K562 (cell line): ENCODE results near the gene NOA1. TPM values are rescaled to one million over a fixed set of nuclear protein-coding genes. Genes with fewer than 3 reads are reported as not detected.

Experiments used
- BCL6 ChIP-seq: fragments of 250-450 bp; sonication (Bioruptor Pico); IDR thresholded peaks from 2 replicates; pipeline ENCODE4 v1.4.0; 2020
- BRCA1 ChIP-seq, 2 experiments: fragments of 450-650 bp in 1 of 2; sonication (generic) in 1 of 2; formaldehyde crosslinking in 1 of 2; IDR thresholded peaks; 2 replicates each; pipeline versions ENCODE4 v1.5.0 to v1.6.1; 2017 to 2020; ENCODE audit warnings: mild to moderate bottlenecking in 1 of 2, missing genetic modification reagents in 1 of 2
- CBFB ChIP-seq: sonication (generic); formaldehyde crosslinking; IDR thresholded peaks from 2 replicates; pipeline ENCODE4 v1.4.0; 2020; ENCODE audit warnings: mild to moderate bottlenecking, missing genetic modification reagents
- CHD7 ChIP-seq: fragments of 200-600 bp; sonication (generic); IDR thresholded peaks from one replicate; pipeline ENCODE4 v1.6.1; 2012; ENCODE audit warnings: mild to moderate bottlenecking, low read depth, low read length, inconsistent platforms
- ETV1 ChIP-seq: fragments of 450-650 bp; conservative IDR thresholded peaks from 2 replicates; pipeline ENCODE4 v1.6.1; 2016; ENCODE audit warnings: missing genetic modification characterization, control low read depth, low read depth, missing compliant biosample characterization
- HNRNPH1 ChIP-seq: fragments of 200-400 bp; formaldehyde crosslinking; optimal IDR thresholded peaks from 2 replicates; pipeline ENCODE3; 2017; ENCODE audit warnings: low read depth, mild to moderate bottlenecking, low read length, moderate library complexity
- ILK ChIP-seq: fragments of 450-650 bp; IDR thresholded peaks from 2 replicates; pipeline ENCODE4 v1.6.1; 2016; ENCODE audit warnings: missing genetic modification characterization, low read depth, mild to moderate bottlenecking, missing compliant biosample characterization, moderate library complexity, borderline replicate concordance
- KAT8 ChIP-seq: fragments of 450-650 bp; IDR thresholded peaks from 2 replicates; pipeline ENCODE4 v1.6.1; 2016; ENCODE audit warnings: low read depth, mild to moderate bottlenecking
- KDM5B ChIP-seq: fragments of 200-600 bp; sonication (generic); IDR thresholded peaks from 2 replicates; pipeline ENCODE4 v1.6.1; 2012; ENCODE audit warnings: low read depth, mild to moderate bottlenecking, moderate library complexity, low read length, control low read depth, inconsistent platforms; ENCODE audit not compliant: insufficient replicate concordance
- MAFF ChIP-seq: IDR thresholded peaks from 2 replicates; pipeline ENCODE4 v1.6.1; 2012; ENCODE audit warnings: low read length, improper control_type of control experiment
- SREBF2 ChIP-seq: sonication (generic); formaldehyde crosslinking; IDR thresholded peaks from 2 replicates; pipeline ENCODE4 v1.4.0; 2020; ENCODE audit warnings: mild to moderate bottlenecking, missing genetic modification reagents
- SRF ChIP-seq, 2 experiments: fragments of 250-450, 450-650 bp in 1 of 2; sonication (Bioruptor Pico) in 1 of 2; sonication (generic) in 1 of 2; formaldehyde crosslinking; IDR thresholded peaks; 2 replicates each; pipeline versions ENCODE4 v1.5.0 to v1.5.1; 2020 to 2022; ENCODE audit warnings: mild to moderate bottlenecking in 1 of 2, missing genetic modification reagents in 1 of 2
- ZNF695 ChIP-seq: fragments of 450-650 bp; formaldehyde crosslinking; IDR thresholded peaks from 2 replicates; pipeline ENCODE4 v1.4.0; 2020; ENCODE audit warnings: mild to moderate bottlenecking, moderate library complexity
- polyA plus RNA-seq, 8 experiments: library from polyadenylated mRNA; depleted of rRNA in 4 of 8; stranded (reverse) in 5 of 8; unstranded in 3 of 8; fragments of >200 nt; fragmentation: Nextera tagmentation in 2 of 8; fragmentation: Illumina TruSeq in 1 of 8; extraction: Ambion mirVana in 2 of 8; extraction: Trizol in 1 of 8; gene quantifications; 2 replicates each; pipeline versions ENCODE4 v1.2.1 to v1.2.3, GENCODE V29; 2011 to 2014; ENCODE audit warnings: inconsistent platforms in 1 of 8, missing spikeins in 1 of 8
- total RNA-seq, 7 experiments: library from RNA; depleted of rRNA in 6 of 7; stranded (reverse); fragments of >200 nt in 6 of 7; fragmentation: Illumina TruSeq in 2 of 7; extraction: Trizol in 2 of 7; gene quantifications; 2 replicates each; pipeline versions ENCODE4 v1.2.1 to v1.2.3, GENCODE V29; 2011 to 2021; ENCODE audit warnings: low replicate concordance in 1 of 7
- TF ChIP-seq, protein P1 (sequence below): fragments of 450-650 bp; IDR thresholded peaks from 2 replicates; pipeline ENCODE4 v1.6.1; 2016; ENCODE audit warnings: missing biosample characterization, missing genetic modification characterization
- TF ChIP-seq, protein P2 (sequence below): sonication (generic); formaldehyde crosslinking; IDR thresholded peaks from 2 replicates; pipeline ENCODE4 v1.8.0; 2022; ENCODE audit warnings: missing genetic modification reagents, mild to moderate bottlenecking, moderate library complexity, borderline replicate concordance

NOA1 gene
- total and polyA plus RNA-seq, 9 of the 15 experiments (the other 6 are each of a cell fraction or from before 2014, with no cell fraction given), result 2.6 to 26.6 (median 16.7) TPM

- peak; percentile 79 for TF ChIP-seq KDM5B
- TF ChIP-seq, protein P1, sequence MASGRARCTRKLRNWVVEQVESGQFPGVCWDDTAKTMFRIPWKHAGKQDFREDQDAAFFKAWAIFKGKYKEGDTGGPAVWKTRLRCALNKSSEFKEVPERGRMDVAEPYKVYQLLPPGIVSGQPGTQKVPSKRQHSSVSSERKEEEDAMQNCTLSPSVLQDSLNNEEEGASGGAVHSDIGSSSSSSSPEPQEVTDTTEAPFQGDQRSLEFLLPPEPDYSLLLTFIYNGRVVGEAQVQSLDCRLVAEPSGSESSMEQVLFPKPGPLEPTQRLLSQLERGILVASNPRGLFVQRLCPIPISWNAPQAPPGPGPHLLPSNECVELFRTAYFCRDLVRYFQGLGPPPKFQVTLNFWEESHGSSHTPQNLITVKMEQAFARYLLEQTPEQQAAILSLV (tag), result no peak
- TF ChIP-seq SREBF2, result no peak
- TF ChIP-seq ILK (tag), result no peak
- TF ChIP-seq HNRNPH1, result no peak
- TF ChIP-seq CBFB (CRISPR knock-in tag), result no peak
- no peak for TF ChIP-seq BCL6 (CRISPR knock-in tag)
- TF ChIP-seq, protein P2, sequence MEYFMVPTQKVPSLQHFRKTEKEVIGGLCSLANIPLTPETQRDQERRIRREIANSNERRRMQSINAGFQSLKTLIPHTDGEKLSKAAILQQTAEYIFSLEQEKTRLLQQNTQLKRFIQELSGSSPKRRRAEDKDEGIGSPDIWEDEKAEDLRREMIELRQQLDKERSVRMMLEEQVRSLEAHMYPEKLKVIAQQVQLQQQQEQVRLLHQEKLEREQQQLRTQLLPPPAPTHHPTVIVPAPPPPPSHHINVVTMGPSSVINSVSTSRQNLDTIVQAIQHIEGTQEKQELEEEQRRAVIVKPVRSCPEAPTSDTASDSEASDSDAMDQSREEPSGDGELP (CRISPR knock-in tag), result peak; percentile 41
- TF ChIP-seq MAFF, result no peak
- no peak for TF ChIP-seq CHD7
- TF ChIP-seq BRCA1 (IDR thresholded peaks at IDR 0.05), result no peak
- no peak for TF ChIP-seq BRCA1 (CRISPR knock-in tag; IDR thresholded peaks at IDR 0.05)
- TF ChIP-seq SRF (CRISPR knock-in tag; IDR thresholded peaks at IDR 0.05), result no peak
- no peak for TF ChIP-seq ETV1 (tag)
- TF ChIP-seq ZNF695 (CRISPR knock-in tag), result no peak
- no peak for TF ChIP-seq KAT8
These were observed at the start of gene NOA1 (continued) for GRCh38 chr4:56977321-56978012.
